ENCODE measurements around the gene PRSS1.
"Not testable (repeated sequence)": the region's sequence is repeated elsewhere in the genome, so short reads cannot be mapped to it uniquely, and the experiment has no call there.

Gene PRSS1

DNA sequence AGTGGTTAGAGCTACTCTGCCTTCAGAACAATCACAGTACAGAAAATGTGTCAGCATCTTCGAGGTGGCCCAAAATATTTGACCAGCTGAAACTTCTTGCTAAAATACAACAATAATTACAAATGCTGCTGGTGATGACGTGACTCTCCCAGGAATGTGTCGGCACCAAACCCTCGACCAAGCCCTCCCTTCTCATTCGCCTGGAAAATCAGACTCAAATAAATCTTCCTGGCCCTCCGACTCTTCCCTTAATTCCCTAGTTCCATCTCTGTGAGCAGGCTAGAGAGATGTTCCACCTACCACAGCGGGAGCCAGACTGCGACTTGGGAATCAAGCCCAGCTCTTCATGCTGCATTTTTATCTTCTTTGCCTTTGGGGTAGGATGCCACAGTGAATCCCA is 25.6 kb downstream of the PRSS1 start:
- no peak for DNase-seq

DNA sequence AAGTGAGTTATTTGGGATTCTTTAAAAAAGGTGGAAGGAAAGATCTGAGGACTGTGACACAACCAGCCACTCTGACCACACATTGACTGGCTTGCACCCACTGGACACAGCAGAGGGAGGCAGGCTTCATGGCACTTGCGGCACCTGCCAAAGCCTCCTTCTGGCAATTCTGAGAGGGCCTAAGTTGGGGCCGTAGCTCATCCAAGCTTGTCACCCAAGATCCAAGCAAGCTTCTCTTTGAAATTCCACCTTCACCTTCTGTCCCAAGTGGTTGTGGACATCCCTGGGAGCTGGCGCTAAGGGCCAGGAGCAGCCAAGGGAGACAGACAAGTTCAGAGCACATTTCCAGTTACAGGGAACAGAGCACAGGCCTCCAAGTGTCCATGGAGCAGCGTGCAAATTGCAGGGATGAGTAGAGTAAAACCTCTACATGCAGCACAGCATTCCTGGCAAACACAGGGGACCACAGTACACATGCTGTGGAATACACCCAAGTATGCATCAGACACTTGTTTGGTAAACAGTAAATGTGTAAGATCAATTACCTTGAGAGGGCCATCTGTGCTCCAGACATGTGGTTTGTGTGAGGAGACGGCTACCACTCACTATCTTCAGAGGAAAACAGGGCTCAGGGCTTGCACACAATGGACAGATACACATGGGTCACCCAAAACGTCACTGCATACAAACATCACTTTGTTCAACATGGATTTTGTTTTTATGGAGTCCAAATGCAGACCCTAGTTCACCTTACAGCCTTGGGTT is 26.3 kb downstream of the PRSS1 start:
- DNase-seq, result not testable (repeated sequence)

GRCh38 chr7:142776206-142776844 is 27.1 kb downstream of the PRSS1 start:
- DNase-seq, result no peak

- DNase-seq, result not testable (repeated sequence)
Measured at GRCh38 chr7:142776845-142777225, 27.6 kb downstream of the PRSS1 start.

GRCh38 chr7:142777318-142777717 is 28.0 kb downstream of the PRSS1 start:
- DNase-seq, result no peak

DNA sequence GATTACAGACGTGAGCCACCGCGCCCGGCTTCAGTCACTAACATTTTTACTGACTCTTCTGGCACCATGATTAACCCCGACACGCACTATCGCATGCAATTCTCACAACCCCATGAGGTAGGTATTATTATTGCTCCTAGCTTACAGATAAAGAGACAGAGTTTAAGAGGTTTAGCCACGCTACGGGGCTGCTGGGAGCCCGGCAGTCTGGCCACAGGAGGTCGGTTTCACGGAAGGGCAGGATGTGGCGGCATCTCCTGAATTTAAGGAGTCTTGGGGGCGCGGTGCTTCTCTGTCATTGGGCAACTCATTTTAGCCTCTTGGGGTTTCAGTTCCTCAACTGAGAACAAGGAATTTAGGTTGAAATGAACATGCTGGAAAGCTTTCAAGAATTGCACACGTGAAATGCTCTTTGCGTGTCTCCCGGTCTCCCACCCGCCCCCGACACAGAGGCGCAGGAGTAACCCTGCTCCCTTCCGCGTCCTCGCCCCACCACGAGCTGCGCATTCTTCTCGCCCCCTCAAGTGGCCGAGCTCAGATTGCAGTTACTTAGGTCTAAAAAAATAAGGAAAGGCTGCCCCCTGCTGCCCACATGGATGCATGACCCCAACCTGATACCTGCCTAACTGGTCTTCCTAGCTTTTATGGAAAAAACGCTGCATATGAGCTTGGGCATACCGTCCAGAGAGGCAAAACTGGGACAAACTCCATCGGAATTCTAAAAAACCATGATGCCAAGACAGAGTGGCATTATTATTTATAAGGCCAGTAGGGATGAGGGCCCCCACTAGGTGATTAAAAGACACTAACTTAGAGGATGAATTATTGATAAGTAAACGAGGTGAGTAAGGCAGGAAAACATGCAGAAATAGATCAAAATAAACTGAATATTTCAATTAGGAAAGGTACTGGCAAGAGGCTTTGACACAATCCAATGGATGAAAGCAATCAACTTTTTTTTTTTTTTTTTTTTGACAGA is 33.9 kb downstream of the PRSS1 start:
- peak; percentile 80 for DNase-seq

DNA sequence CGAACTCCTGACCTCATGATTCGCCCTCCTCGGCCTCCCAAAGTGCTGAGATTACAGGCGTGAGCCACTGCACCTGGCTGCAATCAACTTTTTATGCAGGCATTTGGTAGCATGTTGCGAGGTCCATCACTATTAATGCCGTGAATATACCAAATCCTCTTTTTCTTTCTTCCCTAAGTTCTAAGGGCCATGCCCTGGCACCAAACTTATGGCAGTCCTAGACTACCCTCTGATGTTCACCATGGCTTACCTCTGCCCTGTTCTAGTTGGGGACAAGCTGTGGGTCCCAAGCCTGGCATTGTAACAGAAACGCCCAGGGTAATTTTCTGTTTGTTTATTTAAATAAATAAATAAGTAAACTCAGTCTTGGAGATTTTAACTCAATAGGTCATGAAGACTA is 34.8 kb downstream of the PRSS1 start:
- DNase-seq, result no peak

DNA sequence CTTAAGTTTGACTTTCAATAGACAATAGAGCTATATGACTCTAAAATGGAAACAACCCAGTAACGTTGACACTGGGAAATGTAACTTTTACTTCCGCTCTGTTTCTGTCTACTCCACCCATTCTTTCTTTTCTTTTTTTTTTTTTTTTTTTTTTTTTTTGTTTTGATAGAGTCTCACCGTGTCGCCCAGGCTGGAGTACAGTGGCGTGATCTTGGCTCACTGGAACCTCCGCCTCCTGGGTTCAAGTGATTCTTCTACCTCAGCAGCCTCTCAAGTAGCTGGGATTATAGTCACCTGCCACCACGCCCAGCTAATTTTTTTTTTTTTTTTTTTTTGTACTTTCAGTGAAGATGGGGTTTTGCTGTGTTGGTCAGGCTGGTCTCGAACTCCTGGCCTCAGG is 35.4 kb downstream of the PRSS1 start:
- DNase-seq, result no peak

GRCh38 chr7:142785841-142786250 is 36.6 kb downstream of the PRSS1 start:
- no peak for DNase-seq

DNA sequence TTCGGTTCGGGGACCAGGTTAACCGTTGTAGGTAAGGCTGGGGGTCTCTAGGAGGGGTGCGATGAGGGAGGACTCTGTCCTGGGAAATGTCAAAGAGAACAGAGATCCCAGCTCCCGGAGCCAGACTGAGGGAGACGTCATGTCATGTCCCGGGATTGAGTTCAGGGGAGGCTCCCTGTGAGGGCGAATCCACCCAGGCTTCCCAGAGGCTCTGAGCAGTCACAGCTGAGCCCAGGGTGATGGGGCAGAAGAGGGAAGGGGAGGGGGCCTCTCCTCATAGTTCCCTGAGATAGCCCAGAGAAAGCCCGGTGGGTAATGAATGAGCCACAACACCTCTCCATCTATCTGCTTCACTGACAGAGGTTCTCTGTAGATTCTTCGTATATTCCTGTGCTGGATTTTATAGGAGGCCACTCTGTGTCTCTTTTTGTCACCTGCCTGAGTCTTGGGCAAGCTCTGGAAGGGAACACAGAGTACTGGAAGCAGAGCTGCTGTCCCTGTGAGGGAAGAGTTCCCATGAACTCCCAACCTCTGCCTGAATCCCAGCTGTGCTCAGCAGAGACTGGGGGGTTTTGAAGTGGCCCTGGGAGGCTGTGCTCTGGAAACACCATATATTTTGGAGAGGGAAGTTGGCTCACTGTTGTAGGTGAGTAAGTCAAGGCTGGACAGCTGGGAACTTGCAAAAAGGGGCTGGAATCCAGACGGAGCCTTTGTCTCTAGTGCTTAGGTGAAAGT is 37.9 kb downstream of the PRSS1 start:
- no peak for DNase-seq

DNA sequence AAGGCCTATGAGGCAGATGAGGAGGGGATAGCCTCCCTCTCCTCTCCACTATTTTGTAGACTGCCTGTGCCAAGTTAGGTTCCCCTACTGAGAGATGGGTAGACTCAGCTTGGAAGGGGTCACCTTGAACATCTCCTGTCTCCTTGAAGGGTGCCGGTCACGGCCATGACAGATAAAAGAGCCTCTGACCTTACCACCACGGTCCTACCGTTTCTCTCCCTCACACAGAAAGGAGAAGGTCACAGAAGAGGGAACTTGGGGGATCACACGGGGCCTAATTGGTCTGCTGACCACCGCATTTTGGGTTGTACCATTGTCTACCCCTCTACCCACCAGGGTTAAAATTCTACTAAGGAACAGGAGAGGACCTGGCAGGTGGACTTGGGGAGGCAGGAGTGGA is 38.5 kb downstream of the PRSS1 start:
- no peak for DNase-seq

DNA sequence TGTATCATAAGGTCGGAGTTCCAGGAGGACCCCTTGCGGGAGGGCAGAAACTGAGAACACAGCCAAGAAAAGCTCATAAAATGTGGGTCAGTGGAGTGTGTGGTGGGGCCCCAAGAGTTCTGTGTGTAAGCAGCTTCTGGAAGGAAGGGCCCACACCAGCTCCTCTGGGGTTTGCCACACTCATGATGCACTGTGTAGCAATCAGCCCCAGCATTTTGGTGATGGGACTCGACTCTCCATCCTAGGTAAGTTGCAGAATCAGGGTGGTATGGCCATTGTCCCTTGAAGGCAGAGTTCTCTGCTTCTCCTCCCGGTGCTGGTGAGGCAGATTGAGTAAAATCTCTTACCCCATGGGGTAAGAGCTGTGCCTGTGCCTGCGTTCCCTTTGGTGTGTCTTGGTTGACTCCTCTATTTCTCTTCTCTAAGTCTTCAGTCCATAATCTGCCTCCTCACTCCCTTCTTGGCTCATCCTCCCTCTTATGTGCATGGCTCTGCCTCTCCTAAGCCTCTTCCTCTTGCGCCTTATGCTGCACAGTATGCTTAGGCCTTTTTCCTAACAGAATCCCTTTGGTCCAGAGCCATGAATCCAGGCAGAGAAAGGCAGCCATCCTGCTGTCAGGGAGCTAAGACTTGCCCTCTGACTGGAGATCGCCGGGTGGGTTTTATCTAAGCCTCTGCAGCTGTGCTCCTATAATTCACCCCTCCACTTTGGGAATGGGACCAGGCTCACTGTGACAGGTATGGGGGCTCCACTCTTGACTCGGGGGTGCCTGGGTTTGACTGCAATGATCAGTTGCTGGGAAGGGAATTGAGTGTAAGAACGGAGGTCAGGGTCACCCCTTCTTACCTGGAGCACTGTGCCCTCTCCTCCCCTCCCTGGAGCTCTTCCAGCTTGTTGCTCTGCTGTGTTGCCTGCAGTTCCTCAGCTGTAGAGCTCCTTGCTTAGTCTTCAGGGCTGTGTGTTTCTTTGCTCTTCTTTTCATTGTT is 39.3 kb downstream of the PRSS1 start:
- DNase-seq, result no peak

GRCh38 chr7:142789441-142789840 is 40.2 kb downstream of the PRSS1 start:
- DNase-seq, result no peak

GRCh38 chr7:142790056-142790455 is 40.8 kb downstream of the PRSS1 start:
- DNase-seq, result no peak

GRCh38 chr7:142790555-142790954 is 41.3 kb downstream of the PRSS1 start:
- DNase-seq, result no peak

- no peak for DNase-seq
Measured at GRCh38 chr7:142791502-142791901, 42.2 kb downstream of the PRSS1 start.

GRCh38 chr7:142792129-142792528 is 42.9 kb downstream of the PRSS1 start:
- no peak for DNase-seq

DNA sequence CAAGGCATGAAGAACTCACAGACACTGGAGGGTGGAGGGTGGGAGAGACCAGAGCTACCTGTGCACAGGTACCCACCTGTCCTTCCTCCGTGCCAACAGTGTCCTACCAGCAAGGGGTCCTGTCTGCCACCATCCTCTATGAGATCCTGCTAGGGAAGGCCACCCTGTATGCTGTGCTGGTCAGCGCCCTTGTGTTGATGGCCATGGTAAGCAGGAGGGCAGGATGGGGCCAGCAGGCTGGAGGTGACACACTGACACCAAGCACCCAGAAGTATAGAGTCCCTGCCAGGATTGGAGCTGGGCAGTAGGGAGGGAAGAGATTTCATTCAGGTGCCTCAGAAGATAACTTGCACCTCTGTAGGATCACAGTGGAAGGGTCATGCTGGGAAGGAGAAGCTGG is 43.3 kb downstream of the PRSS1 start:
- DNase-seq, result no peak

GRCh38 chr7:142793156-142793555 is 43.9 kb downstream of the PRSS1 start:
- DNase-seq, result no peak

DNA sequence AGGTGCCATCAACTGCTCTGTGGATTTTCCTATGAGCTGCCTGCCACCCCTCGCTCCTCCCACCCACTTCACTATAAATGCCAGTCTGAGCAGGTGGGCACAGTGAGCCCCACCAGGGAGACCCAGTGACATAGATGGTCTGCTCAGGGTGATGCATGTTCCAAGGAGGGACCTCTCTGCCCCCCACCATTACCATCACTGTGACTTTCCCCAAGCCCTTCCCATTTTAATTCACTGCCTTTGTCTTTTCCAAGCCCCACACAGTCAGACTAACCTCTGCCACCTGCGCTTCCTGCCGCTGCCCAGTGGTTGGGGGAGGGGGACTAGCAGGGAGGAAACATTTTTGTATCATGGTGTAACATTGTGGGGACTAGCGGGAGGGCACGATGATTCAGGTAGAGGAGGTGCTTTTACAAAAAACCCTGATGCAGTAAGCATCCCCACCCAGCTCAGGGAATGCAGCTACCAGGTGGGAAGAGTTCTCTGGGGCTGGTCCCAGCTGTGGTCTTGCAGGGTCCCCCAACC is 46.1 kb downstream of the PRSS1 start:
- DNase-seq, result no peak

DNA sequence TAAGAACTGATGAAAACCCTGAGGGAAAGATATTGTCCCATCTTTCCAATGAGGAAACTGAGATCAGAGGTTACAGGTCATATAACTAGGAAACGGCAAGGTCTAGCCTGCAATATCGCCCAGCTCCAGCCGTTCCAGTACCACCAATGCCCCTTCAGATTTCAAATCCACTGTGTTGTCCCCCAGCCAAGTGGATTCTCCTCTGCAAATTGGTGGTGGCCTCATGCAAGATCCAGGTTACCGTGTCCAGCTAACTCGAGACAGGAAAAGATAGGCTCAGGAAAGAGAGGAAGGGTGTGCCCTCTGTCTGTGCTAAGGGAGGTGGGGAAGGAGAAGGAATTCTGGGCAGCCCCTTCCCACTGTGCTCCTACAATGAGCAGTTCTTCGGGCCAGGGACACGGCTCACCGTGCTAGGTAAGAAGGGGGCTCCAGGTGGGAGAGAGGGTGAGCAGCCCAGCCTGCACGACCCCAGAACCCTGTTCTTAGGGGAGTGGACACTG is 46.8 kb downstream of the PRSS1 start:
- no peak for DNase-seq

Data from NCI-H2029 (cell line).